ENCODE measurements around the gene TMEM91. TPM values are rescaled to one million over a fixed set of nuclear protein-coding genes. Genes with fewer than 3 reads are reported as not detected.

The TMEM91 gene
- total and polyA plus RNA-seq, 9 of the 15 experiments (the other 6 are each of a cell fraction or from before 2014, with no cell fraction given) = 1.2 to 5.2 (median 2.7) TPM

GRCh38 chr19:41397086-41398049 lies 21.0 kb downstream of the TMEM91 start, which contains the start of the genes BCKDHA and EXOSC5 (continued):
- TF ChIP-seq ZBTB9 (CRISPR knock-in tag; IDR thresholded peaks at IDR 0.05) = no peak
- TF ChIP-seq PTTG1 (tag; IDR thresholded peaks at IDR 0.05; ENCODE audit: low read depth) = no peak
- no peak for TF ChIP-seq IRF2 (CRISPR knock-in tag; IDR thresholded peaks at IDR 0.05)
- 0 out of 2 replicates have a peak, but pooled peaks have one; percentile 8 for TF ChIP-seq ARID1B (IDR thresholded peaks at IDR 0.05)
- peak; percentile 48; the same call in 1 of the 2 replicates for TF ChIP-seq ATF4 (CRISPR knock-in tag; IDR thresholded peaks at IDR 0.05)
- TF ChIP-seq CBFA2T2 (conservative IDR thresholded peaks at IDR 0.05) = no peak
- TF ChIP-seq POLR3G (IDR thresholded peaks at IDR 0.05; ENCODE audit: extremely low read depth, insufficient read length, insufficient replicate concordance) = no peak
- TF ChIP-seq ELF2 (CRISPR knock-in tag; IDR thresholded peaks at IDR 0.05) = peak; percentile 85
- no peak for TF ChIP-seq ZNF584 (CRISPR knock-in tag; IDR thresholded peaks at IDR 0.05; ENCODE audit: low read depth)
- TF ChIP-seq NFE2L1 (tag; IDR thresholded peaks at IDR 0.05; ENCODE audit: borderline replicate concordance, low read depth) = no peak
- no peak for TF ChIP-seq ZNF197 (CRISPR knock-in tag; IDR thresholded peaks at IDR 0.05; ENCODE audit: low read depth)
- TF ChIP-seq MLLT1 (IDR thresholded peaks at IDR 0.05) = no peak
- TF ChIP-seq RBM14 (IDR thresholded peaks at IDR 0.05; ENCODE audit: borderline replicate concordance, insufficient read depth, low read depth, low read length) = no peak
- peak; percentile 59; the same call in 1 of the 2 replicates for TF ChIP-seq GMEB1 (CRISPR knock-in tag; IDR thresholded peaks at IDR 0.05)
- TF ChIP-seq RHOXF2B (CRISPR knock-in tag; conservative IDR thresholded peaks at IDR 0.05) = 0 out of 2 replicates have a peak, but pooled peaks have one; percentile 45
- 0 out of 2 replicates have a peak, but pooled peaks have one; percentile 9 for TF ChIP-seq FOSL1 (tag; conservative IDR thresholded peaks at IDR 0.05)
- no peak; the same call in 1 of the 2 replicates for TF ChIP-seq NR2C1 (IDR thresholded peaks at IDR 0.05)
- TF ChIP-seq NR2C1 (tag; IDR thresholded peaks at IDR 0.05) = 0 out of 2 replicates have a peak, but pooled peaks have one; percentile 23

Data from K562 (cell line).